Measurements from ENCODE around the gene SORBS1.

The SORBS1 gene

GRCh38 chr10:95539560-95540284 is 21.4 kb downstream of the SORBS1 start:
- no peak for DNase-seq (ENCODE audit: low read depth)

- no peak for DNase-seq (ENCODE audit: low read depth)
Observed at GRCh38 chr10:95538412-95538811, 22.8 kb downstream of the SORBS1 start.

GRCh38 chr10:95537542-95537927 is 23.6 kb downstream of the SORBS1 start:
- no peak for DNase-seq (ENCODE audit: low read depth)

- DNase-seq (ENCODE audit: low read depth), result no peak
Observed at GRCh38 chr10:95536894-95537541, 24.2 kb downstream of the SORBS1 start.

- DNase-seq (ENCODE audit: low read depth), result peak; percentile 3
Observed at GRCh38 chr10:95536017-95536416, 25.2 kb downstream of the SORBS1 start.

- no peak for DNase-seq (ENCODE audit: low read depth)
Observed at GRCh38 chr10:95535526-95535925, 25.6 kb downstream of the SORBS1 start.

- DNase-seq (ENCODE audit: low read depth), result no peak
Observed at GRCh38 chr10:95533590-95533989, 27.6 kb downstream of the SORBS1 start.

GRCh38 chr10:95532536-95532935 is 28.6 kb downstream of the SORBS1 start:
- peak; percentile 3 for DNase-seq (ENCODE audit: low read depth)

GRCh38 chr10:95531994-95532399 is 29.2 kb downstream of the SORBS1 start:
- DNase-seq (ENCODE audit: low read depth), result no peak

GRCh38 chr10:95531058-95531809 is 29.9 kb downstream of the SORBS1 start:
- no peak for DNase-seq (ENCODE audit: low read depth)

GRCh38 chr10:95530561-95530960 is 30.6 kb downstream of the SORBS1 start:
- DNase-seq (ENCODE audit: low read depth), result no peak

GRCh38 chr10:95530029-95530428 is 31.1 kb downstream of the SORBS1 start:
- DNase-seq (ENCODE audit: low read depth), result no peak

GRCh38 chr10:95526044-95526443 is 35.1 kb downstream of the SORBS1 start:
- DNase-seq (ENCODE audit: low read depth), result no peak

GRCh38 chr10:95525033-95525418 is 36.1 kb downstream of the SORBS1 start:
- DNase-seq (ENCODE audit: low read depth), result no peak

- DNase-seq (ENCODE audit: low read depth), result no peak
Observed at GRCh38 chr10:95524358-95525032, 36.7 kb downstream of the SORBS1 start.

- DNase-seq (ENCODE audit: low read depth), result no peak
Observed at GRCh38 chr10:95522117-95522516, 39.1 kb downstream of the SORBS1 start.

GRCh38 chr10:95520617-95521016 is 40.6 kb downstream of the SORBS1 start:
- DNase-seq (ENCODE audit: low read depth), result no peak

- DNase-seq (ENCODE audit: low read depth), result no peak
Observed at GRCh38 chr10:95518455-95519452, 42.4 kb downstream of the SORBS1 start.

GRCh38 chr10:95517536-95518454 is 43.4 kb downstream of the SORBS1 start:
- DNase-seq (ENCODE audit: low read depth), result peak; percentile 71

- no peak for DNase-seq (ENCODE audit: low read depth)
Observed at GRCh38 chr10:95516774-95517373, 44.3 kb downstream of the SORBS1 start.

Data from amniotic epithelial cell (primary cell).